Activated CD4-positive, alpha-beta T cell treated with anti-CD3 and anti-CD28 coated beads, Interleukin-10, Interleukin-2, amounts not matched to agents 100 ng/mL and 50 ng/mL, durations not matched to agents 16 hours and 8 hours (primary cell): ENCODE data around the gene SGPP1.
"Not testable (repeated sequence)": the region's sequence is repeated elsewhere in the genome, so short reads cannot be mapped to it uniquely, and the experiment has no call there.

Source experiments
- DNase-seq: peaks from one replicate; pipeline ENCODE4 v3.0.0-alpha.2; 2020

The SGPP1 gene

DNA sequence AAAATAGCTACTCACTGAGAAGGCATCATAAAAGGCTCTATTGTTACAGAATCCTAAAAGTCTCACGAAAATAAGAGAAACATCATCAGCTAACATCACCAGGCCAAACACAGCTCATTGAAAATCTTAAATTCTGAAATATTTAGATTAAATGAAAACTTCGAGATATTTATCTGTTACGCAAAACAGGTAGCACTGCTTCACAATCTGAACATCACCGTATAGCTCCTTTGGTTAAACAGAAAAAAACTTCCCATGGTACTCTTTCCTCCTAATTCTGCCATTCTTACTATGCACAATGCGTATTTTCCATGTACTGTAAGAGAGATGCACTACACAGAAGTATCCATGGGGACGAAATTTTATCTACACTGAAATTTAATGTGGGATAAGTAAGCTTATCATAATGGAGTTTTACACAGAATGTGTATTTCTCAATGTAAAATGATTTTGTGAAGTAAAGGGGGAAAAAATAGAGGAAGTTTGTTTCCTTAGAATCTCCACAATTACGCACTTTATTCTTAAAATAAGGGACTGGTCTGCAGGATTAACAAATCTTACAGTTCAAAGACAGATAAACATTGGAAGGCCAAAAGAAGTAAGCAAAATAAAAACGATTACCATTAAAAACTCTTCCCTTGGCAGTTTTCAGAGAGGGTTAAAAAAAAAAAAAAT, 1.9 kb downstream of the SGPP1 start:
- no peak for DNase-seq

DNA sequence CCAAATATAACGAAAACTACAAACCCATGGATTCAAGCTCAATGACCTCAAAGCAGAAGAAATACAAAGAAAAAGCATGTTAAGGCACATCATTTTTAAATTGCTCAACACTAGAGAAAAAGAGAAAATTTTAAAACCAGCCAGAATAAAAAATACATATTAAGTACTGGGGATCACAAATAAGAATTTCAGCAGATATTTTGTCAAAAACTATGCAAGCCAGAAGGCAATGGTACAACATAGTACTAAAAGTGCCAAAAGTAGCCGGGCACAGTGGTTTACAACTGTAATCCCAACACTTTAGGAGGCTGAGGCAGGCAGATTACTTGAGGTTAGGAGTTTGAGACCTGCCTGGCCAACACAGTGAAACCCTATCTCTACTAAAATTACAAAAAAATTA, 10.2 kb downstream of the SGPP1 start:
- peak; percentile 16 for DNase-seq

- no peak for DNase-seq
Observed at GRCh38 chr14:63715360-63715759, 12.5 kb downstream of the SGPP1 start.

GRCh38 chr14:63713764-63714163, 14.1 kb downstream of the SGPP1 start:
- peak; percentile 10 for DNase-seq

DNA sequence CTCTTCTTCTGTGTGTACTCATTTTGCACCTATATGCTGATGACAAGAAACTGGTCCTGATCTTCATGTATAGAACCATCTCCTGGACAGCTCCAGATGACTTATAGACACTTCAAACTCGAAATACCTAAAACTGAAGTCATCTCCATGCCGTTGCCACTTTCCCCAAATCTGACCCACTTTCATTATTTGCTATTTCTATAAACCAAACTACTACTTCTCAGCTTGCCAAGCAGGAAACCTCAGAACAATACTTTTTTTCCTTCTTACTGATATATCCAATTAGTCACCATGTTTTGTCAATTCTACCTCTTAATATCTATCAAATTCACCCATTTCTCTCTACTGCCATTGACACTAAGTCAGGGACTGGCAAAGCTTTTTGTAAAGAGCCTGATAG, 14.8 kb downstream of the SGPP1 start:
- DNase-seq, result peak; percentile 59

- DNase-seq, result no peak
Observed at GRCh38 chr14:63712123-63712522, 15.7 kb downstream of the SGPP1 start.

DNA sequence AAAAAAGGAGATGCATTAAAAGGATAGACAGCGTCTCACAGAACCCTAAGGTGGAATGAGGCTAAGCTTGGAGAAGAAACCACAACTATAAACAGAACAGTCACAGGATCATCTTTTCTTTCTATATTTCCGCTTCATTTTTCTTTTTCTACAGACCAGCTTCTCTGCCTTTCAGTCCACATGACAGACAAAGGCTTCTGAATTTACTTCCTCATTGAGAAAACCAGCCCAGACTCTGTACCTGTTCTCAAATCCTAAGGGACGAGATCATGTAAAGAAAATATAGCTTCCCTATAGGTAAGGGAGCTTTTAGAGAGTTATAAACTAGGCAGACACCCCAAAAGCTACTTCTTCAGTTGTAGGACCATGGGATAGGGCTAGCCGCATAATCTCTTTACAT, 17.4 kb downstream of the SGPP1 start:
- no peak for DNase-seq

DNA sequence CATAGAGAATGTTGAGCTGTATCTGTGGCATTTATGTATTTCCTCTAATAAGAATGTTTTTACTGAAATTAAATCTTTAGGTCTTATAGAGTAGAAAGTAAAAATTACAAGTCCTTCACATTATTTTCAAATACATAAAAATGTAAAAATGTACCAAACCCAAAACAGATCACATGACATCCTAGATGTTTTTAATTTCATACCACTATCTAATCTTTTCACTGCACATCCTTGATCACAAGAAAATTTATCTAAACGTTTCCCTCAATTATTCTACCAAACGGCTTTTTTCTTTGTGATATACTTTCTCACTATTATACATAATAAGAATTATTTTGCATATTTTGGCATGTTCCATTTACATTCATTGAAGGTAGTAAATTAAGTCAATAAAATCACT, 18.3 kb downstream of the SGPP1 start:
- DNase-seq, result no peak

DNA sequence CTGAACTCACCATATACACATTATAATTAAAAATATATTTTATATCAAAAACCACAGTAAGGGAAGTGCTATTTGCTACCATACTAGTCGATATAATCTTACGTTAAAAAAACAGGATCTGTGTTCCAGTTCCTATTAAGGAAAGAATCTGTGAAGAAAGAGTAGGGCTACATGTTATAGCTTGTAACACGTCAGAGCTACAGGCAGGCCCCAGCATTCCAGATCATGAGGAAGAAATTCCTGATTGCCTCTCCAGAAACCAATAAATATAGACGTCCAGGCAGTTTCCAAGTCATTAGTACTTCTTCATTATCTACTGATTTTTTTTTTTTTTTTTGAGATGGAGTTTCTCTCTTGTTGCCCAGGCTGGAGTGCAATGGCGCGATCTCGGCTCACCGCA, 20.6 kb downstream of the SGPP1 start:
- no peak for DNase-seq

- no peak for DNase-seq
Observed at GRCh38 chr14:63705561-63706070, 22.2 kb downstream of the SGPP1 start.

DNA sequence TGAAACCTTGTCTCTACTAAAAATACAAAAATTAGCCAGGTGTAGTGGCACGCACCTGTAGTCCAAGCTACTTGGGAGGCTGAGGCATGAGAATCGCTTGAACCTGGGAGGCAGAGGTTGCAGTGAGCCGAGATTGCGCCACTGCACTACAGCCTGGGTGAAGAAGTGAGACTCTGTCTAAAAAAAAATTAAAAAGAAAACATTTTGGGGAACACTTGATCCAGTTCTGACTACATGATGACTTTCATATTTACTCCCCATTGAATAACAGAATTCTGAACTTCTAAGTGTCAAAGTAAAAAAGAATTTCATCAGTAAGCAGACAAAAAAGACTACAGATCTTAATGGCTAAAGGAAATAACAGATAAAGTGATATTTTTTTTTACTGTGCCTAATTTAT, 25.3 kb downstream of the SGPP1 start:
- DNase-seq, result not testable (repeated sequence)

DNA sequence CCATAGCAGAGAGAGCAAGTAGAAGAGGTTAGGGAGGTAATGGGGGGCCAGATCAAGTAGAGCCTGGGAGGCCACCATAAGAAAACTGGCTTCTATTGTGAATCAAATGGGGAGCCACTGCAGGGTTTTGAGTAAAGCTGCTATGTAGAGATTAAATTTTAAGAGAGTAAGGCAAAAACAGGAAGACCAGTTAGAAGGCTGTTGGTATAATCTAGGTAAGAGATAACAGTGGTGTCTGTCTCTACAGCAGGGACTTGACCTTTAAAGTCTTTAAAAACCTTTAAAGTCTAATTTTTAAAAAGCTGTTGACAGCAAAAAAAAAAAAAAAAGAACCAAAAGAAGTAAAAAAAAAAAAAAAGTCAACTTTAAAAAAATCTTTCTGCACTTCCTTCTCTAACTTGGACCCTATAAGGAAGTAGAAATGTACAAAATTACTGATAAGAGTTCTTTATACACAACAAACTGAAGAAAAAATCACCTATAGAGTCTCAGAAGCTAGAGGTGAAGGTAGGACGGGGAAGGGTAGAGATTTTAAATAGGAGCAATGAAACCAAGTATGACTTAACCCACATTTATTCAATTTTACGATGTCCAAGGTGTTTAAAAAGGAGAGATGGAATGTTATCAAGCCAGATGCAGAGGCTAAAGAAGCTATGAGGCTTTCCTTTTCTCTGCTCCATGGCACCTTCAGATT, 26.1 kb downstream of the SGPP1 start:
- DNase-seq, result no peak

DNA sequence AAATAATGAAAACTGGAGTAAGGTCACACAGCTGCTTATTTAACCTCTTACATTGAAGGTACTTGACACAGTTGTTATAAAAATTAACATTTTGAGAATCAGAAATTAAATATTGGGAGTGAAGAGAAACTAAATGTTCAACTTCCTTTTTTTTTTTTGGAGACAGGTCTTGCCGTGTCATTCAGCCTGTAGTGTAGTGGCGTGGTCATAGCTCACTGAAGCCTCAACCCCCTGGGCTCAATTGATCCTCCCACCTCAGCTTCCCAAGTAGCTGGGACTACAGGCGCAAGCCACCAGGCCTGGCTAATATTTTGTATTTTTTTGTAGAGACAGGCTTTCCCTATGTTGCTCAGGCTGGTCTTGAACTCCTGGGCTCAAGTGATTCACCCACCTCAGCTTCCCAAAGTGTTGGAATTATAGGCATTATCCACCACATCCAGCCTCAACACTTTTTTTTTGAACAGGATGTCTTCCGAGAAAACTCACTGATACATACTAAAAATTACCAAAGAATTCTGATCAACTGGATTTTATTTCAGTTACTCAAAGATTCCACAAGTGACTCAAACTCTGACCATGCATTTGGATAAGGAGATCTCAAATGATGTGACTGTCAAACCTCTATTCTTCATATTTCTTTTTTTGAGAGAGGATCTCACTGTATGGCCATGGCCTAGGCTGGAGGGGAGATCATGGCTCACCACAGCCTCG, 35.4 kb downstream of the SGPP1 start:
- DNase-seq, result no peak

DNA sequence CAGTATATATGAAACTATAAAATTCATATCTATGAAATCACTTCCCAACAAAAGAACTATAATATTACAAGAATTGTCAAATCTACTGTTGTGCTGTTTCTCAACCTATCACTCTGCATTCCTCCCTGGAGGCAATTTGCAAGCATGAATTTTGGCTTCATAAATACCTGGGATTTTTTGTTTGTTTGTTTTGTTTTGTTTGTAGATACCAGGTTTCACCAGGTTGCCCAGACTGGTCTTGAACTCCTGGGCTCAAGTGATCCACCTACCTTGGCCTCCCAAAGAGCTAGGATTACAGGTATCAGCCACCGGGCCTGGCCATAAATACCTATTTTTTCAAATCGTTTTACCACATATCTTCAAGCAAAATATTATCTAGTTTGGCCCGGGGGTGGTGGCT, 38.7 kb downstream of the SGPP1 start:
- DNase-seq, result no peak

GRCh38 chr14:63686926-63687325, 40.9 kb downstream of the SGPP1 start:
- DNase-seq, result no peak

DNA sequence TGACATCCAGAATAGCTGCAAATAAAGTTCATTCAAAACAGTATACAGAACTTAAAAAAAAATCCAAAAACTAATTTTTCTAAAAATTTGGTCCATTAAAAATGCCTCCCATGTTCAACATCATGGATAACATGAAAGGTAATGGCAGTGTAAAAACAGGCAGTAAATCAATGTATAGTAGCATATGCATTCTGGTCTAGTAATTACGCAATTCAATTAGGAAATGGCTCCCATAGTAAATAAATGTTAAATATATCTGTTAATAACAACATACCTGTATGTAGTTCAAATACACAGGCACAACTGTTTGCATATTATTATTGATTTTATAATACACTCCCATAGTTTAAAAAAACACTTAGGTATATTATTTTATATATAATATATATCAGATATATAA, 42.5 kb downstream of the SGPP1 start:
- no peak for DNase-seq

DNA sequence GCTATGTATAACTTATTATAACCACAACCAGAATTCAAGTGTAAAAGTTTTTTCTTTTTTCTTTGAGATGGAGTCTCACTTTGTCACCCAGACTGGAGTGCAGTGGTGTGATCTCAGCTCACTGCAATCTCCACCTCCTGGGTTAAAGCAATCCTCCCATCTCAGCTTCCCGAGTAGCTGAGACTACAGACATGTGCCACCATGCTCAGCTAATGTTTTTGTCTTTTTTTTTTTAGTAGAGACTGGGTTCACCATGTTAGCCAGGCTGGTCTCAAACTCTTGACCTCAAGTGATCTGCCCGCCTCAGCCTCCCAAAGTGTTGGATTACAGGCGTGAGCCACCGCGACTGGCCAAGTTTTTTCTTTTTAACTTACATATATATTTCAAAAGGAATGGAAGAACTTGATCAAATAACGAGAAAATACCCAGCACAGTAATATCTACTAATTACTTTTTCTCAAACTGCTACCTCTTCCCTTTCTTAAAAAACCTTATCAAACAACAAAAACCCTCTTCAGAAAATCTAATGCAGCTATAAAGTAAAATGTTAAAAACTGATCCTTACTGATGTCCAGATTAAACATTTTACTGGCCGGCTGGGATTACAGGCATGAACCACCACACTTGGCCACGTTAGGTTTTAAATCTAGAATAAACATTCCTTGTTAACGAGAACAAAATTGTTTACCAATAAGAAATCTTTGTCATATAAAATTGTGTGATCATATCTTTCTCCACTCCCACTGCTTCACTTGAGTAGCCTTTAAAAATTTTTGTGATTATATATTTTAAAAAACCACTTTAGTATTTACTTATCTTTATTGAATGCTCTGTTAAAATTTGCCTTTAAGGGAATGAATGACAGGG, 44.9 kb downstream of the SGPP1 start:
- DNase-seq, result no peak

- no peak for DNase-seq
Observed at GRCh38 chr14:63678536-63678935, 49.3 kb downstream of the SGPP1 start.

DNA sequence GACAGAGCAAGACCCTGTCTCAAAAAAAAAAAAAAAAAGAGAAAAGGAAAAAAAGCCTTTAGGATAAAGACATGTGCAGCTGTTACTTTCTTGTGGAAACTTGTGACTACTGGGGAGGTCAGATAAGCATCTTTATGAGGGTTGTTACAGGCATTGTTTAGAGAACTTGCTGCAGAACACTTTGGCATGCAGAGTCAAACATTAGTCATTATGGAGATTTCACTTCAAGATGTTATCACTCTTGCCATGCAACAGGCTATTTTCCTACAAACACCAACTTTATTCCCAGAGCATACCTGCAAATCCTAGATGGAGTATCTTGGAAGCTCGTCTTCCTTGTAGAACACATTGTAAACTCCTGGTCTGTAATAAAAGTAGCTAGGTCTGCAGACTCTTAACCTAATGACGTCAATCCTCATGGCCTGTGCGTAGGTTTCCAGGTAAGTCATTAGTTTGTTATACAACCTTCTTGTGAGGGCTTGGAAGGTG, 49.9 kb downstream of the SGPP1 start:
- DNase-seq, result no peak

DNA sequence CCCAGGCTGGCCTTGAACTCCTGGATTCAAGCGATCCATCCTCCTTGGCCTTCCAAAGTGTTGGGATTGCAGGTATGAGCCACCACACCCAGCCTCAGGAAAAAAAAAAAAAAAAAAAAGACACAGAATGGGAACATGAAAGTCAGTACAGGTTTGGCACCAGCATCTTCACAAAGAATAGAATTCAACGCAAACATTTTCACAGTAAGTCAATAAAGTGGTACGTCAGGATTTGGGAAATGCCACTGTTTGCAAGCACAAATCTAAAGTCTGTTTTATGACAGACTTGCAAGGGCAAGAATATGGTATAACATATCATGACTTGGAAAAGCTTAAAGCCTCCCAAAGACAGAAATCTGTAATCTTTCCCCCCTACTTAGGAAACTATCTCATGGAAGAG, 51.2 kb downstream of the SGPP1 start:
- no peak for DNase-seq

- DNase-seq, result no peak
Observed at GRCh38 chr14:63673886-63674497, 53.9 kb downstream of the SGPP1 start.

- DNase-seq, result no peak
Observed at GRCh38 chr14:63673255-63673654, 54.6 kb downstream of the SGPP1 start.
